Measurements from ENCODE around the gene ZBTB37.
"Not testable (repeated sequence)": the region's sequence is repeated elsewhere in the genome, so short reads cannot be mapped to it uniquely, and the experiment has no call there.

The ZBTB37 gene

GRCh38 chr1:173865468-173866164 lies 2.6 kb upstream of the ZBTB37 start:
- no peak for DNase-seq (ENCODE audit: low read depth in 2 of 2)

GRCh38 chr1:173866413-173867115 lies 1.6 kb upstream of the ZBTB37 start:
- no peak for DNase-seq (ENCODE audit: low read depth in 2 of 2)

GRCh38 chr1:173867141-173867752 lies 933 bp upstream of the ZBTB37 start:
- peak; percentile 38 to 39 for DNase-seq (ENCODE audit: low read depth in 2 of 2)

GRCh38 chr1:173867753-173868265 lies 371 bp upstream of the ZBTB37 start, which contains the start of gene GAS5:
Gene GAS5 (minus strand): TSS chr1:173867989.
- DNase-seq (ENCODE audit: low read depth in 2 of 2): peak; percentile 99 to 100

- DNase-seq (ENCODE audit: low read depth in 2 of 2): no peak
These were observed 810 bp downstream of the ZBTB37 start for GRCh38 chr1:173869021-173869359.

- no peak for DNase-seq (ENCODE audit: low read depth in 2 of 2)
These were observed 2.3 kb downstream of the ZBTB37 start for GRCh38 chr1:173870252-173871075.

GRCh38 chr1:173871091-173871490 lies 2.9 kb downstream of the ZBTB37 start:
- DNase-seq (ENCODE audit: low read depth in 2 of 2): no peak

- no peak for DNase-seq (ENCODE audit: low read depth in 2 of 2)
These were observed 3.3 kb downstream of the ZBTB37 start for GRCh38 chr1:173871500-173871899.

GRCh38 chr1:173876732-173877131 lies 8.6 kb downstream of the ZBTB37 start:
- DNase-seq (ENCODE audit: low read depth in 2 of 2): no peak

GRCh38 chr1:173878251-173878650 lies 10.1 kb downstream of the ZBTB37 start:
- DNase-seq (ENCODE audit: low read depth in 2 of 2): no peak

- DNase-seq (ENCODE audit: low read depth in 2 of 2): not testable (repeated sequence)
These were observed 12.9 kb downstream of the ZBTB37 start for GRCh38 chr1:173881117-173881516.

- DNase-seq (ENCODE audit: low read depth in 2 of 2): no peak
These were observed 16.5 kb downstream of the ZBTB37 start for GRCh38 chr1:173884701-173885100.

GRCh38 chr1:173886746-173887611 lies 18.8 kb downstream of the ZBTB37 start:
- DNase-seq (ENCODE audit: low read depth in 2 of 2): no peak

- DNase-seq (ENCODE audit: low read depth in 2 of 2): no peak
These were observed 19.4 kb downstream of the ZBTB37 start for GRCh38 chr1:173887627-173888026.

GRCh38 chr1:173888749-173889148 lies 20.6 kb downstream of the ZBTB37 start:
- no peak for DNase-seq (ENCODE audit: low read depth in 2 of 2)

GRCh38 chr1:173889885-173890284 lies 21.7 kb downstream of the ZBTB37 start:
- DNase-seq (ENCODE audit: low read depth in 2 of 2): no peak

GRCh38 chr1:173893611-173894010 lies 25.4 kb downstream of the ZBTB37 start:
- DNase-seq (ENCODE audit: low read depth in 2 of 2): no peak

GRCh38 chr1:173894189-173894588 lies 26.0 kb downstream of the ZBTB37 start:
- DNase-seq (ENCODE audit: low read depth in 2 of 2): no peak

- no peak for DNase-seq (ENCODE audit: low read depth in 2 of 2)
These were observed 32.2 kb downstream of the ZBTB37 start for GRCh38 chr1:173900427-173900826.

GRCh38 chr1:173900992-173901391 lies 32.8 kb downstream of the ZBTB37 start:
- DNase-seq (ENCODE audit: low read depth in 2 of 2): no peak

All from activated CD4-positive, alpha-beta T cell treated with anti-CD3 and anti-CD28 coated beads for 24 hours (primary cell).